H1 (cell line): ENCODE results near the gene CCNA2. TPM values are rescaled to one million over a fixed set of nuclear protein-coding genes. Genes with fewer than 3 reads are reported as not detected.

Experiments
- BRCA1 ChIP-seq: IDR thresholded peaks from 2 replicates; pipeline ENCODE4 v1.6.1; 2012; ENCODE audit warnings: low read depth, low read length, improper control_type of control experiment
- GABPA ChIP-seq: IDR thresholded peaks from 2 replicates; pipeline ENCODE4 v1.6.1; 2011; ENCODE audit warnings: mild to moderate bottlenecking, low read length, moderate library complexity, borderline replicate concordance; ENCODE audit not compliant: insufficient read depth
- KDM5A ChIP-seq: fragments of 200-600 bp; IDR thresholded peaks from 2 replicates; pipeline ENCODE4 v1.7.1; 2012; ENCODE audit warnings: mild to moderate bottlenecking, low read length, inconsistent platforms, mixed read lengths
- NRF1 ChIP-seq: IDR thresholded peaks from 2 replicates; pipeline ENCODE4 v1.6.1; 2011; ENCODE audit warnings: mild to moderate bottlenecking, low read depth, low read length, improper control_type of control experiment
- POLR2AphosphoS5 ChIP-seq: IDR thresholded peaks from 2 replicates; pipeline ENCODE4 v1.6.1; 2011; ENCODE audit warnings: low read depth, low read length
- SIN3A ChIP-seq, 2 experiments: IDR thresholded peaks in 1 of 2; conservative IDR thresholded peaks in 1 of 2; 2 replicates each; pipeline ENCODE4 v1.6.1; 2011 to 2012; ENCODE audit warnings: low read length in 2 of 2, improper control_type of control experiment in 1 of 2, low read depth in 1 of 2, mild to moderate bottlenecking in 1 of 2
- TCF12 ChIP-seq: IDR thresholded peaks from 2 replicates; pipeline ENCODE4 v1.6.1; 2011; ENCODE audit warnings: low read depth, mild to moderate bottlenecking, low read length
- polyA plus RNA-seq, 7 experiments: library from polyadenylated mRNA; depleted of rRNA in 3 of 7; stranded (reverse) in 5 of 7; unstranded in 2 of 7; fragments of >200 nt in 5 of 7; fragments of 200-250 nt in 2 of 7; gene quantifications; 1 replicate in 5 of 7; 2 replicates in 1 of 7; 4 replicates in 1 of 7; pipeline versions ENCODE4 v1.2.1 to v1.2.3, GENCODE V29; 2011 to 2013; ENCODE audit warnings: missing spikeins in 2 of 7, mixed read lengths in 2 of 7
- total RNA-seq: library from RNA; stranded (reverse); fragmentation: NEBNext Ultra II Directional; extraction: Animal tissue kit (Norgen Biotek cat#: 25700); gene quantifications from 2 replicates; pipeline ENCODE4 v1.2.1, GENCODE V29; 2021

CCNA2 gene
- total and polyA plus RNA-seq, 2 of the 8 experiments (the other 6 are each of a cell fraction or from before 2014, with no cell fraction given) = 42.1 to 98.6 TPM

DNA sequence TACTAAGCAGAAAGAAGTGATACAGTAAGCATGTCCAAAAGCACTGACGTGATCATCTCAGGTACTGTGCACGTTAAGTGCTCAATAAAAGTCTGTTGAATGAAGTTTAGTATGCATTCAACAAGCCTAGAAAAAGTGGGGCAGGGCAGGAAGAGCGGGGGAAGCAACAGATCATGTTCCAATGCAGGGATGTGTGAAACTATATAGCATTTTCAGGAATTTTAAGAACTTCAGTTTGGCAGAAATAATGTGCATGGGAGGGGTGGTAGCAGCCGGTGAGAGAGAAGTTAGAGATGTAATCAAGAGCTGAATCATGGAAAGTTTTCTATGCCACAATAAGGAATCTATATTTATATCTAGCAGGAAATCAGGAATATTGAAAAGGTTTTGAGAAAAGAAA is 19.2 kb upstream of the CCNA2 start (continued):
- TF ChIP-seq NRF1 (no peak), TCF12 (no peak), GABPA (no peak), POLR2AphosphoS5 (no peak), SIN3A (conservative IDR thresholded peaks at IDR 0.05 in 1 of 2, IDR thresholded peaks at IDR 0.05 in 1 of 2; ENCODE audit: low read depth in 1 of 2, low read length in 2 of 2) (no peak), BRCA1 (no peak), KDM5A (no peak)
